ENCODE data around the gene CCDC40. TPM values are rescaled to one million over a fixed set of nuclear protein-coding genes. Genes with fewer than 3 reads are reported as not detected.

Gene CCDC40
- total and polyA plus RNA-seq, 7 donors: 1.4 to 25.8 (median 5.3) TPM; not detected in 2

- 83 to 86% methylated on average over 8 of the region's 8 CpGs for WGBS, 2 donors
- Histone ChIP-seq H3K9me3 (no peaks in the 10 kb centered on the region), H3K36me3 (no peaks in the 10 kb centered on the region), H3K27me3 (no peaks in the 10 kb centered on the region), H3K4me1 (peaks cover 0 to 30% (median 22%) of the 10 kb centered on the region in 4 donors), H3K4me3 (no peak overlapping the region), H3K27ac (peak overlapping the region; percentile 17 to 65 (median 58))
- DNase-seq: no peak
- intact Hi-C loops (cut with DNase I): no loop called here
- no peak for TF ChIP-seq EP300 (IDR thresholded peaks at IDR 0.05)
- TF ChIP-seq POLR2A (IDR thresholded peaks at IDR 0.05): no peak
- no peak for TF ChIP-seq POLR2AphosphoS5 (IDR thresholded peaks at IDR 0.05)
- no peak for TF ChIP-seq CTCF (IDR thresholded peaks at IDR 0.05)
Measured at GRCh38 chr17:80064696-80065095, 28.3 kb downstream of the CCDC40 start.

GRCh38 chr17:80065478-80066170 is 29.2 kb downstream of the CCDC40 start:
- H3K27ac ChIP-seq: no peak overlapping the region
- 91 to 94% methylated on average over 32 of the region's 32 CpGs for WGBS, 2 donors
- peaks cover 0 to 36% (median 32%) of the 10 kb centered on the region in 4 donors for H3K4me1 ChIP-seq
- H3K36me3 ChIP-seq: no peaks in the 10 kb centered on the region
- H3K9me3 ChIP-seq: no peaks in the 10 kb centered on the region
- no peak overlapping the region for H3K4me3 ChIP-seq
- DNase-seq: no peak
- TF ChIP-seq POLR2AphosphoS5 (IDR thresholded peaks at IDR 0.05): no peak
- no peak for TF ChIP-seq CTCF (IDR thresholded peaks at IDR 0.05)
- no peak for TF ChIP-seq POLR2A (IDR thresholded peaks at IDR 0.05)
- TF ChIP-seq EP300 (IDR thresholded peaks at IDR 0.05): no peak
- no peaks in the 10 kb centered on the region for H3K27me3 ChIP-seq
- intact Hi-C loops (cut with DNase I): no loop called here

- no peaks in the 10 kb centered on the region for H3K27me3 ChIP-seq
- intact Hi-C loops (cut with DNase I): no loop called here
- TF ChIP-seq EP300 (IDR thresholded peaks at IDR 0.05) (no peak), POLR2A (IDR thresholded peaks at IDR 0.05) (no peak), CTCF (IDR thresholded peaks at IDR 0.05) (no peak), POLR2AphosphoS5 (IDR thresholded peaks at IDR 0.05) (no peak)
- no peaks in the 10 kb centered on the region for H3K36me3 ChIP-seq
- no peak for DNase-seq
- H3K4me3 ChIP-seq: no peak overlapping the region
- H3K9me3 ChIP-seq: no peaks in the 10 kb centered on the region
- H3K4me1 ChIP-seq: peaks cover 0 to 50% (median 47%) of the 10 kb centered on the region in 4 donors
- 92% methylated on average over 31 of the region's 31 CpGs for WGBS, 2 donors
- H3K27ac ChIP-seq: no peak overlapping the region
Measured at GRCh38 chr17:80067393-80067986, 31.0 kb downstream of the CCDC40 start.

- H3K27me3 ChIP-seq: no peaks in the 10 kb centered on the region
- H3K4me3 ChIP-seq: peak overlapping the region in 1 of 4 donors; percentile 11
- intact Hi-C loops (cut with DNase I): no loop called here
- H3K4me1 ChIP-seq: peaks cover 0 to 50% (median 48%) of the 10 kb centered on the region in 4 donors
- DNase-seq: peak; percentile 85
- peak overlapping the region; percentile 79 to 88 (median 85) for H3K27ac ChIP-seq
- no peaks in the 10 kb centered on the region for H3K9me3 ChIP-seq
- TF ChIP-seq POLR2A (IDR thresholded peaks at IDR 0.05): no peak
- peak in 3 of 4 donors; percentile 34 to 60 (median 50) for TF ChIP-seq POLR2AphosphoS5 (IDR thresholded peaks at IDR 0.05)
- TF ChIP-seq CTCF (IDR thresholded peaks at IDR 0.05): no peak
- TF ChIP-seq EP300 (IDR thresholded peaks at IDR 0.05): peak in 1 of 4 donors; percentile 6
- WGBS, 2 donors: 76 to 80% methylated on average over 23 of the region's 23 CpGs
- H3K36me3 ChIP-seq: no peaks in the 10 kb centered on the region
Measured at GRCh38 chr17:80068301-80069222, 32.1 kb downstream of the CCDC40 start.
